GM23338 (cell line): Measurements from ENCODE around the gene NYAP2. TPM values are rescaled to one million over a fixed set of nuclear protein-coding genes. Genes with fewer than 3 reads are reported as not detected.

ENCODE experiments used
- CREB1 ChIP-seq: fragments of 250-450 bp; sonication (Bioruptor Pico); IDR thresholded peaks from 2 replicates; pipeline ENCODE4 v1.5.0; 2020; ENCODE audit warnings: low read depth, mild to moderate bottlenecking, moderate library complexity
- EZH2 ChIP-seq: fragments of 200-600 bp; sonication (generic); IDR thresholded peaks from one replicate; pipeline ENCODE4 v1.8.0; 2017; ENCODE audit warnings: antibody characterized with exemption, mild to moderate bottlenecking, low read depth; ENCODE audit not compliant: unreplicated experiment
- EZH2phosphoT487 ChIP-seq: fragments of 200-600 bp; sonication (generic); IDR thresholded peaks from one replicate; pipeline ENCODE4 v1.8.1; 2018; ENCODE audit warnings: antibody characterized with exemption; ENCODE audit not compliant: unreplicated experiment
- JUNB ChIP-seq: IDR thresholded peaks from one replicate; pipeline ENCODE4 v1.6.1; 2016; ENCODE audit warnings: antibody characterized with exemption; ENCODE audit not compliant: unreplicated experiment
- POLR2AphosphoS5 ChIP-seq: IDR thresholded peaks from 2 replicates; pipeline ENCODE4 v1.6.1; 2016; ENCODE audit warnings: antibody characterized with exemption, low read depth
- REST ChIP-seq: IDR thresholded peaks from one replicate; pipeline ENCODE4 v1.6.1; 2018; ENCODE audit warnings: antibody characterized with exemption; ENCODE audit not compliant: unreplicated experiment
- STAT1 ChIP-seq: IDR thresholded peaks from one replicate; pipeline ENCODE4 v1.6.1; 2016; ENCODE audit warnings: antibody characterized with exemption; ENCODE audit not compliant: unreplicated experiment
- ZNF331 ChIP-seq: fragments of 250-450 bp; sonication (Bioruptor Pico); IDR thresholded peaks from 2 replicates; pipeline ENCODE4 v1.5.0; 2020; ENCODE audit warnings: low read depth, mild to moderate bottlenecking, moderate library complexity
- polyA plus RNA-seq: library from polyadenylated mRNA; unstranded; fragments of >200 nt; fragmentation: Nextera tagmentation; extraction: Ambion mirVana; gene quantifications from 2 replicates; pipeline ENCODE4 v1.2.1, GENCODE V29; 2016
- total RNA-seq: library from RNA; depleted of rRNA; stranded (reverse); fragments of >200 nt; shearing (Covaris generic); gene quantifications from 2 replicates; pipeline ENCODE4 v1.2.3, GENCODE V29; 2014
- TF ChIP-seq, protein P1 (sequence below): fragments of 250-450 bp; sonication (Bioruptor Pico); IDR thresholded peaks from 2 replicates; pipeline ENCODE4 v1.5.0; 2020; ENCODE audit warnings: mild to moderate bottlenecking, moderate library complexity
- TF ChIP-seq, protein P2 (sequence below), 2 experiments: fragments of 200-600 bp in 1 of 2; sonication (generic) in 1 of 2; conservative IDR thresholded peaks; 2 replicates each; pipeline versions ENCODE4 v1.5.1 to v1.6.1; 2016 to 2017; ENCODE audit warnings: antibody characterized with exemption in 2 of 2, low read depth in 2 of 2, mild to moderate bottlenecking in 2 of 2, moderate library complexity in 1 of 2

NYAP2 gene
- total and polyA plus RNA-seq, 2 experiments from 2014 or later, result not detected

- TF ChIP-seq, protein P1, sequence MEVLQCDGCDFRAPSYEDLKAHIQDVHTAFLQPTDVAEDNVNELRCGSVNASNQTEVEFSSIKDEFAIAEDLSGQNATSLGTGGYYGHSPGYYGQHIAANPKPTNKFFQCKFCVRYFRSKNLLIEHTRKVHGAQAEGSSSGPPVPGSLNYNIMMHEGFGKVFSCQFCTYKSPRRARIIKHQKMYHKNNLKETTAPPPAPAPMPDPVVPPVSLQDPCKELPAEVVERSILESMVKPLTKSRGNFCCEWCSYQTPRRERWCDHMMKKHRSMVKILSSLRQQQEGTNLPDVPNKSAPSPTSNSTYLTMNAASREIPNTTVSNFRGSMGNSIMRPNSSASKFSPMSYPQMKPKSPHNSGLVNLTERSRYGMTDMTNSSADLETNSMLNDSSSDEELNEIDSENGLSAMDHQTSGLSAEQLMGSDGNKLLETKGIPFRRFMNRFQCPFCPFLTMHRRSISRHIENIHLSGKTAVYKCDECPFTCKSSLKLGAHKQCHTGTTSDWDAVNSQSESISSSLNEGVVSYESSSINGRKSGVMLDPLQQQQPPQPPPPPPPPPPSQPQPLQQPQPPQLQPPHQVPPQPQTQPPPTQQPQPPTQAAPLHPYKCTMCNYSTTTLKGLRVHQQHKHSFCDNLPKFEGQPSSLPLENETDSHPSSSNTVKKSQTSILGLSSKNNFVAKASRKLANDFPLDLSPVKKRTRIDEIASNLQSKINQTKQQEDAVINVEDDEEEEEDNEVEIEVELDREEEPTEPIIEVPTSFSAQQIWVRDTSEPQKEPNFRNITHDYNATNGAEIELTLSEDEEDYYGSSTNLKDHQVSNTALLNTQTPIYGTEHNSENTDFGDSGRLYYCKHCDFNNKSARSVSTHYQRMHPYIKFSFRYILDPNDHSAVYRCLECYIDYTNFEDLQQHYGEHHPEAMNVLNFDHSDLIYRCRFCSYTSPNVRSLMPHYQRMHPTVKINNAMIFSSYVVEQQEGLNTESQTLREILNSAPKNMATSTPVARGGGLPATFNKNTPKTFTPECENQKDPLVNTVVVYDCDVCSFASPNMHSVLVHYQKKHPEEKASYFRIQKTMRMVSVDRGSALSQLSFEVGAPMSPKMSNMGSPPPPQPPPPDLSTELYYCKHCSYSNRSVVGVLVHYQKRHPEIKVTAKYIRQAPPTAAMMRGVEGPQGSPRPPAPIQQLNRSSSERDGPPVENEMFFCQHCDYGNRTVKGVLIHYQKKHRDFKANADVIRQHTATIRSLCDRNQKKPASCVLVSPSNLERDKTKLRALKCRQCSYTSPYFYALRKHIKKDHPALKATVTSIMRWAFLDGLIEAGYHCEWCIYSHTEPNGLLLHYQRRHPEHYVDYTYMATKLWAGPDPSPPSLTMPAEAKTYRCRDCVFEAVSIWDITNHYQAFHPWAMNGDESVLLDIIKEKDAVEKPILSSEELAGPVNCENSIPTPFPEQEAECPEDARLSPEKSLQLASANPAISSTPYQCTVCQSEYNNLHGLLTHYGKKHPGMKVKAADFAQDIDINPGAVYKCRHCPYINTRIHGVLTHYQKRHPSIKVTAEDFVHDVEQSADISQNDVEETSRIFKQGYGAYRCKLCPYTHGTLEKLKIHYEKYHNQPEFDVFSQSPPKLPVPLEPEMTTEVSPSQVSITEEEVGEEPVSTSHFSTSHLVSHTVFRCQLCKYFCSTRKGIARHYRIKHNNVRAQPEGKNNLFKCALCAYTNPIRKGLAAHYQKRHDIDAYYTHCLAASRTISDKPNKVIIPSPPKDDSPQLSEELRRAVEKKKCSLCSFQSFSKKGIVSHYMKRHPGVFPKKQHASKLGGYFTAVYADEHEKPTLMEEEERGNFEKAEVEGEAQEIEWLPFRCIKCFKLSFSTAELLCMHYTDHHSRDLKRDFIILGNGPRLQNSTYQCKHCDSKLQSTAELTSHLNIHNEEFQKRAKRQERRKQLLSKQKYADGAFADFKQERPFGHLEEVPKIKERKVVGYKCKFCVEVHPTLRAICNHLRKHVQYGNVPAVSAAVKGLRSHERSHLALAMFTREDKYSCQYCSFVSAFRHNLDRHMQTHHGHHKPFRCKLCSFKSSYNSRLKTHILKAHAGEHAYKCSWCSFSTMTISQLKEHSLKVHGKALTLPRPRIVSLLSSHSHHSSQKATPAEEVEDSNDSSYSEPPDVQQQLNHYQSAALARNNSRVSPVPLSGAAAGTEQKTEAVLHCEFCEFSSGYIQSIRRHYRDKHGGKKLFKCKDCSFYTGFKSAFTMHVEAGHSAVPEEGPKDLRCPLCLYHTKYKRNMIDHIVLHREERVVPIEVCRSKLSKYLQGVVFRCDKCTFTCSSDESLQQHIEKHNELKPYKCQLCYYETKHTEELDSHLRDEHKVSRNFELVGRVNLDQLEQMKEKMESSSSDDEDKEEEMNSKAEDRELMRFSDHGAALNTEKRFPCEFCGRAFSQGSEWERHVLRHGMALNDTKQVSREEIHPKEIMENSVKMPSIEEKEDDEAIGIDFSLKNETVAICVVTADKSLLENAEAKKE, result no peak
- TF ChIP-seq JUNB (no peak), EZH2phosphoT487 (no peak), ZNF331 (CRISPR knock-in tag) (no peak), STAT1 (no peak), CREB1 (CRISPR knock-in tag) (no peak), REST (no peak), POLR2AphosphoS5 (no peak), EZH2 (no peak)
- TF ChIP-seq, protein P2, sequence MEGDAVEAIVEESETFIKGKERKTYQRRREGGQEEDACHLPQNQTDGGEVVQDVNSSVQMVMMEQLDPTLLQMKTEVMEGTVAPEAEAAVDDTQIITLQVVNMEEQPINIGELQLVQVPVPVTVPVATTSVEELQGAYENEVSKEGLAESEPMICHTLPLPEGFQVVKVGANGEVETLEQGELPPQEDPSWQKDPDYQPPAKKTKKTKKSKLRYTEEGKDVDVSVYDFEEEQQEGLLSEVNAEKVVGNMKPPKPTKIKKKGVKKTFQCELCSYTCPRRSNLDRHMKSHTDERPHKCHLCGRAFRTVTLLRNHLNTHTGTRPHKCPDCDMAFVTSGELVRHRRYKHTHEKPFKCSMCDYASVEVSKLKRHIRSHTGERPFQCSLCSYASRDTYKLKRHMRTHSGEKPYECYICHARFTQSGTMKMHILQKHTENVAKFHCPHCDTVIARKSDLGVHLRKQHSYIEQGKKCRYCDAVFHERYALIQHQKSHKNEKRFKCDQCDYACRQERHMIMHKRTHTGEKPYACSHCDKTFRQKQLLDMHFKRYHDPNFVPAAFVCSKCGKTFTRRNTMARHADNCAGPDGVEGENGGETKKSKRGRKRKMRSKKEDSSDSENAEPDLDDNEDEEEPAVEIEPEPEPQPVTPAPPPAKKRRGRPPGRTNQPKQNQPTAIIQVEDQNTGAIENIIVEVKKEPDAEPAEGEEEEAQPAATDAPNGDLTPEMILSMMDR (conservative IDR thresholded peaks at IDR 0.05; ENCODE audit: low read depth in 2 of 2), result no peak
Observed at GRCh38 chr2:225471482-225471881, 72.0 kb downstream of the NYAP2 start (continued).
